GM18511 (cell line): Measurements from ENCODE around the gene GABRG3.
"Not testable (repeated sequence)": the region's sequence is repeated elsewhere in the genome, so short reads cannot be mapped to it uniquely, and the experiment has no call there.

Source experiments
- ATAC-seq: cut with Tn5 transposase; IDR thresholded peaks from one replicate; pipeline ENCODE4 v1.9.1; 2021; ENCODE audit warnings: mild to moderate bottlenecking, moderate library complexity; ENCODE audit not compliant: unreplicated experiment

The GABRG3 gene

GRCh38 chr15:26985050-26985449 is 14.1 kb downstream of the GABRG3 start:
- no peak for ATAC-seq

GRCh38 chr15:26996250-26996649 is 25.3 kb downstream of the GABRG3 start:
- no peak for ATAC-seq

GRCh38 chr15:27003003-27003402 is 32.0 kb downstream of the GABRG3 start:
- ATAC-seq, result not testable (repeated sequence)

GRCh38 chr15:27004226-27004625 is 33.2 kb downstream of the GABRG3 start:
- ATAC-seq, result not testable (repeated sequence)

GRCh38 chr15:27017168-27017809 is 46.3 kb downstream of the GABRG3 start:
- ATAC-seq, result no peak

- no peak for ATAC-seq
Observed at GRCh38 chr15:27019687-27020086, 48.7 kb downstream of the GABRG3 start.

GRCh38 chr15:27025481-27025966 is 54.5 kb downstream of the GABRG3 start:
- ATAC-seq, result no peak

- no peak for ATAC-seq
Observed at GRCh38 chr15:27027229-27027628, 56.2 kb downstream of the GABRG3 start.

GRCh38 chr15:27028858-27029477 is 58.0 kb downstream of the GABRG3 start:
- no peak for ATAC-seq

- ATAC-seq, result no peak
Observed at GRCh38 chr15:27036210-27036609, 65.2 kb downstream of the GABRG3 start.

- ATAC-seq, result no peak
Observed at GRCh38 chr15:27037501-27037900, 66.5 kb downstream of the GABRG3 start.

GRCh38 chr15:27039152-27039551 is 68.2 kb downstream of the GABRG3 start:
- no peak for ATAC-seq

GRCh38 chr15:27042230-27042629 is 71.2 kb downstream of the GABRG3 start:
- ATAC-seq, result no peak

GRCh38 chr15:27042646-27043045 is 71.7 kb downstream of the GABRG3 start:
- ATAC-seq, result no peak

GRCh38 chr15:27043770-27044169 is 72.8 kb downstream of the GABRG3 start:
- ATAC-seq, result no peak

GRCh38 chr15:27045796-27046195 is 74.8 kb downstream of the GABRG3 start:
- no peak for ATAC-seq

- no peak for ATAC-seq
Observed at GRCh38 chr15:27046880-27047279, 75.9 kb downstream of the GABRG3 start.

GRCh38 chr15:27050163-27050562 is 79.2 kb downstream of the GABRG3 start:
- ATAC-seq, result no peak

- no peak for ATAC-seq
Observed at GRCh38 chr15:27054426-27054825, 83.4 kb downstream of the GABRG3 start.

- ATAC-seq, result no peak
Observed at GRCh38 chr15:27057904-27058645, 87.1 kb downstream of the GABRG3 start.

GRCh38 chr15:27058939-27059338 is 88.0 kb downstream of the GABRG3 start:
- ATAC-seq, result no peak
